OCI-LY3 (cell line): ENCODE results near the gene CHL1.

ENCODE experiments used
- EZH2phosphoT487 ChIP-seq: fragments of 200-600 bp; shearing (Covaris generic); IDR thresholded peaks from 2 replicates; pipeline ENCODE4 v1.6.1; 2018; ENCODE audit warnings: antibody characterized with exemption, mixed run types, low read depth
- TF ChIP-seq, protein P1 (sequence below): fragments of 200-600, 300-600 bp; sonication (generic); IDR thresholded peaks from 2 replicates; pipeline ENCODE4 v1.5.1; 2014; ENCODE audit warnings: antibody characterized with exemption, low read length, low read depth

DNA sequence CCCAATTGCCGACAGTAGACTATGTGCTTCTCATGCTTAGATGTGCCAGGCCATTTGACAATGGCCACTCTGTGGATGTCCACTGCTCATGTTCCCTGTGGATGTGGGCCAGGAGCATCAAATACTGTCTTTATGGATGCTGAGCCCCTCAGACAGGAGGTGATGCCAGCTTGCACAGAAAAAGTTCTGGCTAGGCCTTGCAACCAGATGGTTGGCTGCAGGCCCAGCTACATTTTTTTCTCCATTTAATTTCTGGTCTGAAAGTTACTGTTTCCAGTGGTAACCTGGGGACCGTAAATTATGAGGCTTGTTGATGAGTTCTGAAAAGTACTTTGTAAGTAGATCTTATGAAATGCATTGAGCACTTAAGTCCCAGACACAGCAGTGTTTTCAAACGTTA lies 228.5 kb downstream of the CHL1 start:
- TF ChIP-seq, protein P1, sequence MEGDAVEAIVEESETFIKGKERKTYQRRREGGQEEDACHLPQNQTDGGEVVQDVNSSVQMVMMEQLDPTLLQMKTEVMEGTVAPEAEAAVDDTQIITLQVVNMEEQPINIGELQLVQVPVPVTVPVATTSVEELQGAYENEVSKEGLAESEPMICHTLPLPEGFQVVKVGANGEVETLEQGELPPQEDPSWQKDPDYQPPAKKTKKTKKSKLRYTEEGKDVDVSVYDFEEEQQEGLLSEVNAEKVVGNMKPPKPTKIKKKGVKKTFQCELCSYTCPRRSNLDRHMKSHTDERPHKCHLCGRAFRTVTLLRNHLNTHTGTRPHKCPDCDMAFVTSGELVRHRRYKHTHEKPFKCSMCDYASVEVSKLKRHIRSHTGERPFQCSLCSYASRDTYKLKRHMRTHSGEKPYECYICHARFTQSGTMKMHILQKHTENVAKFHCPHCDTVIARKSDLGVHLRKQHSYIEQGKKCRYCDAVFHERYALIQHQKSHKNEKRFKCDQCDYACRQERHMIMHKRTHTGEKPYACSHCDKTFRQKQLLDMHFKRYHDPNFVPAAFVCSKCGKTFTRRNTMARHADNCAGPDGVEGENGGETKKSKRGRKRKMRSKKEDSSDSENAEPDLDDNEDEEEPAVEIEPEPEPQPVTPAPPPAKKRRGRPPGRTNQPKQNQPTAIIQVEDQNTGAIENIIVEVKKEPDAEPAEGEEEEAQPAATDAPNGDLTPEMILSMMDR = no peak
- TF ChIP-seq EZH2phosphoT487 = no peak
